GM18907 (cell line): ENCODE measurements around the gene CCNY.

Experiments used
- ATAC-seq: cut with Tn5 transposase; IDR thresholded peaks from one replicate; pipeline ENCODE4 v1.9.1; 2021; ENCODE audit warnings: mild to moderate bottlenecking, moderate library complexity; ENCODE audit not compliant: unreplicated experiment

The CCNY gene

GRCh38 chr10:35573796-35574195 is 237.5 kb downstream of the CCNY start:
- ATAC-seq: no peak

- ATAC-seq: no peak
Measured at GRCh38 chr10:35574924-35575352, 238.6 kb downstream of the CCNY start.

GRCh38 chr10:35575640-35576039 is 239.3 kb downstream of the CCNY start:
- ATAC-seq: no peak

- no peak for ATAC-seq
Measured at GRCh38 chr10:35576730-35577129, 240.4 kb downstream of the CCNY start.

- no peak for ATAC-seq
Measured at GRCh38 chr10:35577926-35578617, 241.8 kb downstream of the CCNY start.

GRCh38 chr10:35578618-35578956 is 242.3 kb downstream of the CCNY start:
- no peak for ATAC-seq

GRCh38 chr10:35579116-35579515 is 242.8 kb downstream of the CCNY start:
- ATAC-seq: no peak

GRCh38 chr10:35579726-35580422 is 243.6 kb downstream of the CCNY start:
- ATAC-seq: no peak

- no peak for ATAC-seq
Measured at GRCh38 chr10:35580423-35580770, 244.1 kb downstream of the CCNY start.

GRCh38 chr10:35581655-35582054 is 245.3 kb downstream of the CCNY start:
- ATAC-seq: no peak

- ATAC-seq: no peak
Measured at GRCh38 chr10:35584946-35585345, 248.6 kb downstream of the CCNY start.

GRCh38 chr10:35585356-35585755 is 249.0 kb downstream of the CCNY start:
- ATAC-seq: no peak

- no peak for ATAC-seq
Measured at GRCh38 chr10:35585903-35586535, 249.7 kb downstream of the CCNY start.

- no peak for ATAC-seq
Measured at GRCh38 chr10:35588836-35589235, 252.5 kb downstream of the CCNY start.

GRCh38 chr10:35592441-35592840 is 256.1 kb downstream of the CCNY start:
- no peak for ATAC-seq

- no peak for ATAC-seq
Measured at GRCh38 chr10:35594115-35595079, 258.1 kb downstream of the CCNY start.

- ATAC-seq: no peak
Measured at GRCh38 chr10:35595106-35595505, 258.8 kb downstream of the CCNY start.

- no peak for ATAC-seq
Measured at GRCh38 chr10:35598379-35598778, 262.1 kb downstream of the CCNY start.

- no peak for ATAC-seq
Measured at GRCh38 chr10:35600193-35600592, 263.9 kb downstream of the CCNY start.

GRCh38 chr10:35605191-35605590 is 268.9 kb downstream of the CCNY start, which contains the start of gene GJD4:
Gene GJD4 (plus strand): TSS chr10:35605341. CDS start chr10:35605568, 227 bp downstream.
- ATAC-seq: no peak

- no peak for ATAC-seq
Measured at GRCh38 chr10:35606430-35606829, 270.1 kb downstream of the CCNY start.
